NCI-H2196 treated with DMSO at 0.1 percent for 48 hours (cell line): Measurements from ENCODE around the gene SYNPO2.
"Not testable (repeated sequence)": the region's sequence is repeated elsewhere in the genome, so short reads cannot be mapped to it uniquely, and the experiment has no call there.

Experiments used
- DNase-seq: peaks from one replicate; lab custom pipeline; 2025; ENCODE audit not compliant: unreplicated experiment; lab: John Stamatoyannopoulos, UW

The SYNPO2 gene

GRCh38 chr4:119053245-119053644, 164.6 kb downstream of the SYNPO2 start:
- DNase-seq: no peak

- DNase-seq: no peak
Measured at GRCh38 chr4:119053997-119054396, 165.3 kb downstream of the SYNPO2 start.

GRCh38 chr4:119057417-119057816, 168.8 kb downstream of the SYNPO2 start:
- no peak for DNase-seq

- no peak for DNase-seq
Measured at GRCh38 chr4:119059221-119059620, 170.6 kb downstream of the SYNPO2 start.

GRCh38 chr4:119067125-119067524, 178.5 kb downstream of the SYNPO2 start:
- DNase-seq: not testable (repeated sequence)

GRCh38 chr4:119067670-119068360, 179.2 kb downstream of the SYNPO2 start:
- DNase-seq: not testable (repeated sequence)

- no peak for DNase-seq
Measured at GRCh38 chr4:119068529-119068962, 179.9 kb downstream of the SYNPO2 start.

- DNase-seq: no peak
Measured at GRCh38 chr4:119070301-119070700, 181.6 kb downstream of the SYNPO2 start.

- DNase-seq: no peak
Measured at GRCh38 chr4:119080721-119081541, 192.3 kb downstream of the SYNPO2 start.

- no peak for DNase-seq
Measured at GRCh38 chr4:119081542-119081859, 192.8 kb downstream of the SYNPO2 start.

GRCh38 chr4:119081943-119082342, 193.3 kb downstream of the SYNPO2 start:
- DNase-seq: no peak

GRCh38 chr4:119082661-119083060, 194.0 kb downstream of the SYNPO2 start:
- no peak for DNase-seq

GRCh38 chr4:119084513-119084912, 195.9 kb downstream of the SYNPO2 start:
- DNase-seq: no peak

- DNase-seq: no peak
Measured at GRCh38 chr4:119087121-119087520, 198.5 kb downstream of the SYNPO2 start.

GRCh38 chr4:119087656-119088055, 199.0 kb downstream of the SYNPO2 start:
- no peak for DNase-seq

- DNase-seq: no peak
Measured at GRCh38 chr4:119093042-119093827, 204.6 kb downstream of the SYNPO2 start.

- no peak for DNase-seq
Measured at GRCh38 chr4:119097282-119097900, 208.7 kb downstream of the SYNPO2 start.

- DNase-seq: no peak
Measured at GRCh38 chr4:119098306-119098705, 209.7 kb downstream of the SYNPO2 start.

GRCh38 chr4:119099227-119099810, 210.7 kb downstream of the SYNPO2 start:
- DNase-seq: no peak

- no peak for DNase-seq
Measured at GRCh38 chr4:119100655-119101054, 212.0 kb downstream of the SYNPO2 start.

- no peak for DNase-seq
Measured at GRCh38 chr4:119103263-119103662, 214.6 kb downstream of the SYNPO2 start.
